Fibroblast of skin of abdomen (primary cell): ENCODE results near the gene ZNF90.
A peak's percentile ranks its signal among the peaks of the same experiment; 100 is the strongest.
"Not testable (repeated sequence)": the region's sequence is repeated elsewhere in the genome, so short reads cannot be mapped to it uniquely, and the experiment has no call there.

ENCODE experiments used
- DNase-seq: peaks from one replicate; pipeline ENCODE4 v3.0.0-alpha.2; 2013

Gene ZNF90

GRCh38 chr19:20103091-20103740 is 25.4 kb downstream of the ZNF90 start:
- DNase-seq = no peak

- DNase-seq = no peak
Observed at GRCh38 chr19:20107301-20107700, 29.5 kb downstream of the ZNF90 start.

GRCh38 chr19:20118064-20118839 is 40.5 kb downstream of the ZNF90 start:
- DNase-seq = not testable (repeated sequence)

GRCh38 chr19:20124879-20125278 is 47.1 kb downstream of the ZNF90 start:
- DNase-seq = no peak

GRCh38 chr19:20132933-20133332 is 55.1 kb downstream of the ZNF90 start:
- DNase-seq = not testable (repeated sequence)

- DNase-seq = not testable (repeated sequence)
Observed at GRCh38 chr19:20137714-20138113, 59.9 kb downstream of the ZNF90 start.

- no peak for DNase-seq
Observed at GRCh38 chr19:20151617-20152145, 73.9 kb downstream of the ZNF90 start.

- not testable (repeated sequence) for DNase-seq
Observed at GRCh38 chr19:20152506-20152905, 74.7 kb downstream of the ZNF90 start.

GRCh38 chr19:20153281-20153680 is 75.5 kb downstream of the ZNF90 start:
- DNase-seq = no peak

- DNase-seq = no peak
Observed at GRCh38 chr19:20154636-20155035, 76.8 kb downstream of the ZNF90 start.

GRCh38 chr19:20162821-20163220 is 85.0 kb downstream of the ZNF90 start:
- DNase-seq = no peak

- no peak for DNase-seq
Observed at GRCh38 chr19:20164456-20164855, 86.7 kb downstream of the ZNF90 start.

- DNase-seq = no peak
Observed at GRCh38 chr19:20165971-20166592, 88.3 kb downstream of the ZNF90 start.

GRCh38 chr19:20167020-20167644 is 89.3 kb downstream of the ZNF90 start, which contains the start of gene ZNF486:
Gene ZNF486 (plus strand): TSS chr19:20167214. CDS start chr19:20167331, 117 bp downstream.
- peak; percentile 97 for DNase-seq

- peak; percentile 49 for DNase-seq
Observed at GRCh38 chr19:20167651-20168122, 89.9 kb downstream of the ZNF90 start.
